Stimulated activated CD8-positive, alpha-beta memory T cell treated with anti-CD3 and anti-CD28 coated beads, Interleukin-15, amount 100 ng/mL, for 4 hours (primary cell): ENCODE results near the gene NOL12.

Experiments used
- DNase-seq, 2 donors: peaks; one replicate each; pipeline ENCODE4 v3.0.0-alpha.2; 2020; ENCODE audit warnings: low read depth in 2 of 2

Gene NOL12

DNA sequence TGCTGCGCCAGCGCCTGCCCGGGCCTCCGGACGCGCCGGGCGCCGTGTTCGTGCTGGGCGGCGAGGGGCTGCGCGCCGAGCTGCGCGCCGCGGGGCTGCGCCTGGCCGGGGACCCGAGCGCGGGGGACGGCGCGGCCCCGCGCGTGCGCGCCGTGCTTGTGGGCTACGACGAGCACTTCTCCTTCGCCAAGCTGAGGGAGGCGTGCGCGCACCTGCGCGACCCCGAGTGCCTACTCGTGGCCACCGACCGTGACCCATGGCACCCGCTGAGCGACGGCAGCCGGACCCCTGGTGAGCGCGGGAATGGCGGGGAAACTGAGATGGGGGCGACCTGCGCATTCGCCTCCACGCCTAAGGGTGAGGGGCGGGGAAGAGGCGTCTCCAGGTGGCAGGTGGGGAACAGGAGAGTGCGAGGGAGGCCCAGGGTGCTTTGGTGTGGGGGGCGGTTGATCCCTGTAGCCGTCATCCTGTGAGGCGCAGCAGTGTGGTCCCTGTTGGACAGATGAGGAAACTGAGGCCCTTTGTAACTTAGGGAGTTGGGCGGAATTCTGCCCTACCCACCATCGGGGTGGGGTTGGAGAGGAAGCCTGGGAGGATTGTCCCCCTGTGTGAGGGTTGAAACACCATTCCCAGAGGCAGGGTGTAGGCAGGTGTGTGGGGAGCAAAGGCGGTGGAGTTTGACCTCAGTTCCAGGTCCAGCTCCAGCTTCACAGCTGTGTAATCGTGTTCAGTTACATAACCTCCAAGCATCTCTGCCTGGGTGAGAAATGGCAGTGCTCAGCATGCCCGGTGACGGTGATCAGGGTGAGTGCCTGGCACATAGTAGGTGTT lies 26.9 kb upstream of the NOL12 start:
- DNase-seq, result no peak

GRCh38 chr22:37659897-37660708 lies 26.0 kb upstream of the NOL12 start:
- no peak for DNase-seq

GRCh38 chr22:37660709-37661045 lies 25.5 kb upstream of the NOL12 start:
- DNase-seq, result no peak

DNA sequence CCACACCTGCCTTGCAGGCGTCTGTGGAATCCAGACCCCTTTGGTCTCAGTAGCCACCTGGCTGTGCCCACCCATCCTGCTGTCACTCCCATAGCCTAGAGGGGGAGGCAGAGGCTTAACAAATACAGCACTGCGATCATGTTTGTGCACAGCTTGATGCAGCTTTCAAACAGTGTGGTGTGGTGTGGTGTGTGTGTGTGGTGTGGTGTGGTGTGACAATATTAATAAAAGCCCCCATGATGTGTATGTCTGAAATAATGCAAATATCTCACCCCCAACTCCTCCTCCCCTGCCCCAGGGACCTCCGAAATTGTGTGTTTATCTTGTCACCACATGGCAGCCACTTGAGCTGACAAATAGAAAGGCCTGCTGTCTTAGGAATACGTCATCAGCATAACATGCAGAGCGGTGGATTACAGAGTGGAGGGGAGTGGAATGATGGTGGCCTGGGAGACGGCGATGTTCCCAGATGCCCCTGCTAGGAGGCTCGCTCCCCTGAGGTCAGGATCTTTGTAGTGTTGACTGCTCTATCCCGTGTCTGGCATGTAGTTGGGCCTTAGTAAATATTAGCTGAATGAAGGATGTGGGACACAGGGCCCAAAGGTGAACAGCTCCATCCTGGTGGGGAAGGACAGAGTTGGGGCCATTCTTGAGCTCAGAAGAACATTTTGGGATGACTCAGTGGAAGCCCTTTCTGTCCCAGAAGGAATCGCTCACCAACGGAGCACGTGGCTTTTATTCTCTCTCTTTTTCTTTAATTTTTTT lies 24.8 kb upstream of the NOL12 start:
- no peak for DNase-seq

DNA sequence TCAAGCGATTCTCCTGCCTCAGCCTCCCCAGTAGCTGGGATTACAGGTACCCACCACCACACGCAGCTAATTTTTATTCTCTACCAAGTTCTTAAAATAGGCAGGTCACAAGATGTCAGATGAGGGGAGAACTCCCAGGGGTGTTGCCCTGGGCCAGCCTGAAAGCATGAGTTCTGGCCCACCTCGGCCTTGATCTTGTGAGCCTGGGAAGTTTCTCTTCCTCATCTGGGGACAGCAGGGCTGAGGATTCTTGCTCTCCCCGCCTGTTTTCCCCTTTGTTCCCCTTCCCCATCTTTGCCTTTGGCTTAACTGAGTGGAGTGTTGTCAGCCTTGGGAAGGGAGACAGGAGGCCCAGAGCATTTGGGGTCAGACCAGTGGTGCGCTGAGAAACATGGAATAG lies 24.1 kb upstream of the NOL12 start:
- no peak for DNase-seq

- no peak for DNase-seq
Observed at GRCh38 chr22:37663521-37664140, 22.5 kb upstream of the NOL12 start.

- no peak for DNase-seq
Observed at GRCh38 chr22:37664249-37665101, 21.7 kb upstream of the NOL12 start.

DNA sequence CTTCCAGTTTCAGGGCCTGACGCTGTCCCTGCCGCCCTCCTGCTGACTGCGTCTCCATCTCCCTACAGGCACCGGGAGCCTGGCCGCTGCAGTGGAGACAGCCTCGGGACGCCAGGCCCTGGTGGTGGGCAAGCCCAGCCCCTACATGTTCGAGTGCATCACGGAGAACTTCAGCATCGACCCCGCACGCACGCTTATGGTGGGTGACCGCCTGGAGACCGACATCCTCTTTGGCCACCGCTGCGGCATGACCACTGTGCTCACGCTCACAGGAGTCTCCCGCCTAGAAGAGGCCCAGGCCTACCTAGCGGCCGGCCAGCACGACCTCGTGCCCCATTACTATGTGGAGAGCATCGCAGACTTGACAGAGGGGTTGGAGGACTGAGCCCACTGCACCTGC lies 20.7 kb upstream of the NOL12 start:
- DNase-seq, result no peak

GRCh38 chr22:37669586-37669985 lies 16.6 kb upstream of the NOL12 start:
- DNase-seq, result no peak

DNA sequence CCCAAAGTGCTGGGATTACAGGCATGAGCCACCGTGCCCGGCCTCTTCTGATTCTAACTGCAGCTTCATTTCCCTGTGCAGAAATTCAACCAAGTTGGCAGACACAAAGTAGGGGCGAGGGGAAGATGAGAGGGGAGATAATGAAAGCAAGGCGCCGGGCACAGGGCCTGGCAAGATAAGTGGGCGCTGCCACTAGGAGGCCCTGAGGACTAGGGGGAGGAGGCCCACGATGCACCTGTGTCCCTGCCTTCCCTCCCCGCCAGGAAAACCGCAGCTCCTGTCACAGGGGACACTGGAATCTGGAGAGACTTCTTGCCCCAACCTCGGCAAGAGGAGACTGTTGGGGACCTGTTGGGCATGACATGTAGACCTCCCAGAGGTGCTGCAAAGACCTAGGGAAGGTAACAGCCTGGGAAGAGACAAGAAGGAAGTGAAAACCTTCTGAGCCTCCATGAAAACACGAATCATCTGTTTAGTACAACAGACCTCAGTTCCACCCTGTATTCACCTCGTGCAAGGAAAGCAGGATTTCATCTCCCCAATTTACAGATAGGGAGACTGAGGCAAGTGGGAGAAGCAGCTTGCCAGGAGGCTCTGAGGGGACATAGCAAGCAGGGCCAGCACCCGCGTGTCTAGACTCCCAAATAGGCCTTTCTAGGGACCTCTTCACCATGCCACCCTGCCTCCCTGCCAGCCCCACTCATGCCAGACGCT lies 13.8 kb upstream of the NOL12 start:
- no peak for DNase-seq

GRCh38 chr22:37672920-37673455 lies 13.2 kb upstream of the NOL12 start:
- no peak for DNase-seq

DNA sequence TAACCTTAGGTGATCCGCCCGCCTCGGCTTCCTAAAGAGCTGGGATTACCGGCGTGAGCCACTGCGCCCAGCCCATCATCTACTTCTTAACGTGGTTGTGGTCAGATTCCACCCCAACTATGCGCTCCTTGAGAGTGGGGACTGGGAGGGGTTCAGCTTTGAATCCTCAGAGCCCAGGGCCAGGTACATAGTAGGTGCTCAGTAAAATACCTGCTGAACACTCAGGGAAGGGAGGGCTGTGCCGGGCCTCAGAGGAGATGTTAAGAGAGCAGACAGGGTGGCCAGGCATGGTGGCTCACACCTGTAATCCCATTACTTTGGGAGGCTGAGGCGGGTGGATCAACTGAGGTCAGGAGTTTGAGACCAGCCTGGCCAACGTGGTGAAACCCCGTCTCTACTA lies 11.9 kb upstream of the NOL12 start:
- no peak for DNase-seq

- no peak for DNase-seq
Observed at GRCh38 chr22:37674951-37675929, 10.9 kb upstream of the NOL12 start, which contains the start of gene LGALS1. LGALS1 (plus strand) TSS chr22:37675636; CDS start chr22:37675703, 67 bp downstream.

DNA sequence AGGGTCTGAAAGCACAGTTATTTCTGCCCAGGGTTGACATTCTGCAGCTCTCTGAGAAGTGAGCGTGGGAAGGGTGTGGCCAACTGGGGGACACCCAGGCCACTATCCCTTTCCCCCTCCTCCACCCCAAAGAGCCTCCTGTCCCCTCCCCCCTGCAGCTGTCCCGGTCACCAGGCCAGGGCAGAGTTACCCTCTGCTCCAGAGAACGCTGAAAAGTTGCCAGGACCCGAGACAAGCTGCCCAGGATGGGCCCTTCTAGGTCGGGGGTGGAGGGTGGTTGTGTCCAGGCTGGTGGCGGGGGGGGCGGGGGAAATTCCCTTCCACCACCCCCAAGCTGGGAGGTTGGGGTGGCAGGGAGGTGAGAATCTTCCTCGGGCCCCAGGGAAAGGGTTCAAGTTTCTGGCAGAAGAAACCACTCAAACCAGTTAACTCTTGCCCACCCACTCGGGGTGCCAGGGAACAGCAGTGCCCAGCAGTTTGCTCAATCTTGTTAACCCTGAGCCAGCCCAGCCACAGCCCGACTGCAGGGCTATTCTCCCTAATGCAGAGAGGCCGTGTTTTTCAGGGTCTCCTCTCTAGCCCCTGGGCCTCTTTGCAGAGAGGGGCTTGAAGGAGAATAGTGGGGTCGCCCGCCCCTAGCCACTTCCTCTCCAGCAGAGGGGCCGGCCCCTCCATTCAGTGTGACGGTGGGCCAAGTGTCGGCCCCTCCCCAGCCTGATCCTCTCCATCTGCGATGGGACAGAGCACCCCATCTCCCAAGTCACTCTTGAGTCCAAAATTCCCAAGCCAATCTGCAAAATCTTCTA lies 10.0 kb upstream of the NOL12 start:
- DNase-seq, result no peak

GRCh38 chr22:37676736-37677492 lies 9.2 kb upstream of the NOL12 start:
- peak; percentile 90 to 92 for DNase-seq

GRCh38 chr22:37677493-37677974 lies 8.6 kb upstream of the NOL12 start:
- DNase-seq, result no peak

- no peak for DNase-seq
Observed at GRCh38 chr22:37678372-37678771, 7.8 kb upstream of the NOL12 start.
